DOHH2 (cell line): ENCODE data around the gene SMG6.

Experiments used
- EZH2phosphoT487 ChIP-seq: fragments of 200-600 bp; sonication (generic); IDR thresholded peaks from 2 replicates; pipeline ENCODE4 v1.6.1; 2017; ENCODE audit warnings: borderline replicate concordance, mild to moderate bottlenecking, antibody characterized with exemption, low read length, moderate library complexity, mixed read lengths
- TF ChIP-seq, protein P1 (sequence below): fragments of 200-600 bp; sonication (generic); IDR thresholded peaks from one replicate; pipeline ENCODE4 v1.5.1; 2014; ENCODE audit warnings: antibody characterized with exemption, mild to moderate bottlenecking, low read depth, low read length; ENCODE audit not compliant: poor library complexity, severe bottlenecking

DNA sequence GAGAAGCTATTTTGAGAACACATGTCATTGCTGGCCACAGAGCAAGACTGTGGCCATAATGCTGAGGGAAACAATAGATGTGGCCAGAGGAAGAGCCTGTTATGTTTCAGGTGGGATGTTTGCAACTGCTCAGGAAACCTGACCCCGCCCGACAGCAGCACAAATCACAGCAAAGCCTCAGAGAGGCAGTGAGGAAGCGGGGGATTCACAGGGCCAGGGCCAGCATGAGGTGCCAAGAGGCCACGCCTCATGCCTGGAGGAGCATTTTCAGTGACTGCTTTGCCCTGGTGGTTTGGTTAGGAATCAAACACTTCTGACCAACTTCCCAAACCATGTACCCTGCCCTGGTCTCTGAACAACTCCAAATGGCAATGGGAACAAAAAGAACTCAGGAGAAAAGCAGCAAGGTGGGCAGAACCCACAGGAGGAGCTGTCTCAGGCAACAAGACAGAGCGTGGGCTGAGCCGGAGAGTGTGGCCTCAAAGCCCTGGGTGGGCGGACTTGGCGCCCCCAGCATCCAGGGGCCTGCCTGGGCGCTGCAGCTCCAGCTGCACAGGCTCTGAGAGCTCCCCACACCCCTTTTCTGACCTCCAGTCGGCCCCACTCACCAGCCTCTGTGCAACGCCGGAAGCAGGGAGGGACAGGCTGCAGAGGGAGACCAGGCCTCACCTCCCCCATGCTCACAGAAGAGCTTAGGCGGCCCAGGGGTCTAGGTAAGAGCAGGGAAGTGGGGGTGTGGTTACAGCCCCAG lies 228.1 kb downstream of the SMG6 start:
- TF ChIP-seq, protein P1, sequence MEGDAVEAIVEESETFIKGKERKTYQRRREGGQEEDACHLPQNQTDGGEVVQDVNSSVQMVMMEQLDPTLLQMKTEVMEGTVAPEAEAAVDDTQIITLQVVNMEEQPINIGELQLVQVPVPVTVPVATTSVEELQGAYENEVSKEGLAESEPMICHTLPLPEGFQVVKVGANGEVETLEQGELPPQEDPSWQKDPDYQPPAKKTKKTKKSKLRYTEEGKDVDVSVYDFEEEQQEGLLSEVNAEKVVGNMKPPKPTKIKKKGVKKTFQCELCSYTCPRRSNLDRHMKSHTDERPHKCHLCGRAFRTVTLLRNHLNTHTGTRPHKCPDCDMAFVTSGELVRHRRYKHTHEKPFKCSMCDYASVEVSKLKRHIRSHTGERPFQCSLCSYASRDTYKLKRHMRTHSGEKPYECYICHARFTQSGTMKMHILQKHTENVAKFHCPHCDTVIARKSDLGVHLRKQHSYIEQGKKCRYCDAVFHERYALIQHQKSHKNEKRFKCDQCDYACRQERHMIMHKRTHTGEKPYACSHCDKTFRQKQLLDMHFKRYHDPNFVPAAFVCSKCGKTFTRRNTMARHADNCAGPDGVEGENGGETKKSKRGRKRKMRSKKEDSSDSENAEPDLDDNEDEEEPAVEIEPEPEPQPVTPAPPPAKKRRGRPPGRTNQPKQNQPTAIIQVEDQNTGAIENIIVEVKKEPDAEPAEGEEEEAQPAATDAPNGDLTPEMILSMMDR, result no peak
- no peak for TF ChIP-seq EZH2phosphoT487
